DOHH2 (cell line): ENCODE data around the gene ANTXR2.

ENCODE experiments used
- H3F3A ChIP-seq: fragments of 200-600 bp; sonication (generic), shearing (Covaris generic); 2 replicates; pipeline ENCODE4 v1.6.0; 2016; ENCODE audit warnings: antibody characterized with exemption, mild to moderate bottlenecking; ENCODE audit not compliant: control insufficient read depth, insufficient read depth
- H3K27ac ChIP-seq: fragments of 200-600 bp; sonication (generic); 2 replicates; pipeline ENCODE4 v1.5.1; 2014; ENCODE audit warnings: low read depth, mild to moderate bottlenecking, low read length, moderate library complexity
- H3K27me3 ChIP-seq: fragments of 200-600 bp; sonication (generic); 2 replicates; pipeline ENCODE4 v1.6.1; 2014; ENCODE audit warnings: mild to moderate bottlenecking, low read length, mixed read lengths; ENCODE audit not compliant: control insufficient read depth
- H3K36me3 ChIP-seq: fragments of 200-600 bp; sonication (generic); 2 replicates; pipeline ENCODE4 v1.6.1; 2014; ENCODE audit warnings: mild to moderate bottlenecking, low read length, moderate library complexity, mixed read lengths; ENCODE audit not compliant: control insufficient read depth
- H3K4me1 ChIP-seq: fragments of 200-600 bp; sonication (generic); 2 replicates; pipeline ENCODE4 v1.6.1; 2014; ENCODE audit warnings: mild to moderate bottlenecking, low read length, mixed read lengths; ENCODE audit not compliant: control insufficient read depth
- H3K4me2 ChIP-seq: fragments of 200-600 bp; sonication (generic); 2 replicates; pipeline ENCODE4 v1.6.0; 2014; ENCODE audit warnings: mild to moderate bottlenecking, low read length, moderate library complexity
- H3K4me3 ChIP-seq: fragments of 200-600 bp; sonication (generic); 2 replicates; pipeline ENCODE4 v1.5.1; 2014; ENCODE audit warnings: mild to moderate bottlenecking, low read length, mixed read lengths
- H3K79me2 ChIP-seq: fragments of 200-600 bp; sonication (generic); 2 replicates; pipeline ENCODE4 v1.6.1; 2014; ENCODE audit warnings: mild to moderate bottlenecking, low read length, mixed read lengths; ENCODE audit not compliant: control insufficient read depth
- H3K9me2 ChIP-seq: fragments of 200-600 bp; sonication (generic); replicated peaks from 2 replicates; pipeline ENCODE4 v1.6.1; 2014; ENCODE audit warnings: mild to moderate bottlenecking, low read length, mixed read lengths; ENCODE audit not compliant: control insufficient read depth
- H3K9me3 ChIP-seq: fragments of 200-600 bp; sonication (generic); 2 replicates; pipeline ENCODE4 v1.6.1; 2014; ENCODE audit warnings: antibody characterized with exemption, low read length, mixed read lengths; ENCODE audit not compliant: control insufficient read depth, insufficient read depth
- H4K20me1 ChIP-seq: fragments of 200-600 bp; sonication (generic); 2 replicates; pipeline ENCODE4 v1.6.0; 2014; ENCODE audit warnings: low read depth, mild to moderate bottlenecking, antibody characterized with exemption, low read length, moderate library complexity; ENCODE audit not compliant: control insufficient read depth, insufficient read depth
- EZH2phosphoT487 ChIP-seq: fragments of 200-600 bp; sonication (generic); IDR thresholded peaks from 2 replicates; pipeline ENCODE4 v1.6.1; 2017; ENCODE audit warnings: borderline replicate concordance, mild to moderate bottlenecking, antibody characterized with exemption, low read length, moderate library complexity, mixed read lengths
- TF ChIP-seq, protein P1 (sequence below): fragments of 200-600 bp; sonication (generic); IDR thresholded peaks from one replicate; pipeline ENCODE4 v1.5.1; 2014; ENCODE audit warnings: antibody characterized with exemption, mild to moderate bottlenecking, low read depth, low read length; ENCODE audit not compliant: poor library complexity, severe bottlenecking

Gene ANTXR2

DNA sequence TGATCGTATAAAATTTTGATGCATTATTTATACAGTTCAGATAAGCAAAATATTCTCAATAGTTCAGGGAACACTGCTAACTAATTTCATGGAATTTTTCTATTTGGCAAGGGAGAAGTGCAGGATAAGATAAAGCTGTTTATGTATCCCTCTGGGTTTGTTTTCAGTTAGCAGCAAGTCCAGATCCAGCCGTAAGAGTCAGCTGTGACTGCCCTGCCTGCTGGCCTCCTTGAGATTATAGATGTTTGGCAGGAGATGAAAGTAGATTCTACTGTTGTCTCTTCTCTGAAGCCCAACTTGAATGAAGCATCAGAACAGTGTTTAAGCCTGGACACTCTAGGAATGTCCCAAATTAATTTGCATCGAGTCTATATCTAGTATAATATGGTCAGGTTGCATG, 29.5 kb downstream of the ANTXR2 start:
- Histone ChIP-seq H4K20me1 (no peaks in the 10 kb centered on the region), H3K27me3 (no peaks in the 10 kb centered on the region), H3K79me2 (no peaks in the 10 kb centered on the region), H3K27ac (no peak overlapping the region), H3K36me3 (no peaks in the 10 kb centered on the region), H3K4me1 (no peaks in the 10 kb centered on the region), H3K9me3 (no peaks in the 10 kb centered on the region), H3K4me3 (no peak overlapping the region), H3K4me2 (no peak overlapping the region), H3F3A (no peaks in the 10 kb centered on the region), H3K9me2 (no peaks in the 10 kb centered on the region)
- TF ChIP-seq, protein P1, sequence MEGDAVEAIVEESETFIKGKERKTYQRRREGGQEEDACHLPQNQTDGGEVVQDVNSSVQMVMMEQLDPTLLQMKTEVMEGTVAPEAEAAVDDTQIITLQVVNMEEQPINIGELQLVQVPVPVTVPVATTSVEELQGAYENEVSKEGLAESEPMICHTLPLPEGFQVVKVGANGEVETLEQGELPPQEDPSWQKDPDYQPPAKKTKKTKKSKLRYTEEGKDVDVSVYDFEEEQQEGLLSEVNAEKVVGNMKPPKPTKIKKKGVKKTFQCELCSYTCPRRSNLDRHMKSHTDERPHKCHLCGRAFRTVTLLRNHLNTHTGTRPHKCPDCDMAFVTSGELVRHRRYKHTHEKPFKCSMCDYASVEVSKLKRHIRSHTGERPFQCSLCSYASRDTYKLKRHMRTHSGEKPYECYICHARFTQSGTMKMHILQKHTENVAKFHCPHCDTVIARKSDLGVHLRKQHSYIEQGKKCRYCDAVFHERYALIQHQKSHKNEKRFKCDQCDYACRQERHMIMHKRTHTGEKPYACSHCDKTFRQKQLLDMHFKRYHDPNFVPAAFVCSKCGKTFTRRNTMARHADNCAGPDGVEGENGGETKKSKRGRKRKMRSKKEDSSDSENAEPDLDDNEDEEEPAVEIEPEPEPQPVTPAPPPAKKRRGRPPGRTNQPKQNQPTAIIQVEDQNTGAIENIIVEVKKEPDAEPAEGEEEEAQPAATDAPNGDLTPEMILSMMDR: no peak
- TF ChIP-seq EZH2phosphoT487: no peak

DNA sequence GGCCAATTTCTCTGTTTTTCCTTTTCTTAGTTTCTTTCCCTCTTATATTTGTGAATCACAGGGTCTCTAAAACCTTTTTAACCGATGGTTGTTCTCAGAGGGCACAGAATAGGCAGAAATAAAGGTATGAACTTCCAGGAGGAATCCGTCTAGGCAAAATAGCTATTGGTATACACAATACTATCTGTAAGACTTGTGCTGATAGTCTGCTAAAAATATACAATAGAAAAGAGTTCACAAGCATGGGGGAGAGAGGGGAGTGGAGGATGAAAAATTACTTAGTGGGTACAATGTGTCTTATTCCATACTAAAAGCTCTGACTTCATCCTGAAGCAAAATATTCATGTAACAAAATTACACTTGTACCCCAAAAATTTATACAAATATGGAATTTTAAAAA, 30.2 kb downstream of the ANTXR2 start:
- Histone ChIP-seq H3K36me3 (no peaks in the 10 kb centered on the region), H3K79me2 (no peaks in the 10 kb centered on the region)
- TF ChIP-seq EZH2phosphoT487: no peak
- TF ChIP-seq, protein P1: no peak

DNA sequence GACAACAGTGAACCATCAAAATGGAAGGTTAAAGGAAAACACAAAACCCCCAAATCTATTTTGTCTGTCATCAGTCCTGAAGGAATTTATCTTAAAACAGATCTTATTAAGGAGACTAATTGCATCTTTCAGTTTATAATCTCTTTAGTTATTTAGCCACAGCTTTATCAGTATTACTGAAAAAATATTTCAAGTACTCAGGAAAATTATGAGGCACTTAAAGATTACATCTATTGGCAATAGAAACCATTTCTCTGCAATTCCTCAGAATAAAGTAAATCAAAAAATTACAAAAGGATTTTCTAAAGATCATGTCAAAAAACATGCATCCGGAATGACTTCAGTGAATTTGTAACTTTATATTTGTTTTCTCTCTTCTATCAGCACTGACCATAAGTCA, 35.2 kb downstream of the ANTXR2 start:
- Histone ChIP-seq H3K27ac (no peak overlapping the region), H4K20me1 (no peaks in the 10 kb centered on the region), H3K27me3 (no peaks in the 10 kb centered on the region), H3K9me2 (no peaks in the 10 kb centered on the region), H3F3A (no peaks in the 10 kb centered on the region), H3K4me3 (no peak overlapping the region), H3K4me1 (no peaks in the 10 kb centered on the region), H3K36me3 (no peaks in the 10 kb centered on the region), H3K9me3 (no peaks in the 10 kb centered on the region), H3K4me2 (no peak overlapping the region), H3K79me2 (no peaks in the 10 kb centered on the region)
- TF ChIP-seq EZH2phosphoT487: no peak
- TF ChIP-seq, protein P1: no peak

More for the DNA sequence above, 30.2 kb downstream of the ANTXR2 start:
- Histone ChIP-seq H3K4me1 (no peaks in the 10 kb centered on the region), H3K9me3 (no peaks in the 10 kb centered on the region), H3K27ac (no peak overlapping the region), H3K27me3 (no peaks in the 10 kb centered on the region), H3K9me2 (no peaks in the 10 kb centered on the region), H3K4me2 (no peak overlapping the region), H3K4me3 (no peak overlapping the region), H4K20me1 (no peaks in the 10 kb centered on the region), H3F3A (no peaks in the 10 kb centered on the region)
